Erythroblast (primary cell): ENCODE data around the gene CYP46A1.

ENCODE experiments used
- DNase-seq, 2 experiments: peaks; one replicate each; lab custom pipeline; 2025; lab: John Stamatoyannopoulos, UW
- GATA1 ChIP-seq: IDR thresholded peaks from 2 replicates; pipeline ENCODE4 v1.6.1; 2011; ENCODE audit warnings: low read depth, mild to moderate bottlenecking, control low read depth, low read length, moderate library complexity
- POLR2A ChIP-seq: IDR thresholded peaks from 2 replicates; pipeline ENCODE4 v1.6.1; 2011; ENCODE audit warnings: mild to moderate bottlenecking, low read length

Gene CYP46A1

GRCh38 chr14:99684410-99684934, 374 bp downstream of the CYP46A1 start:
- peak in 1 of 2 experiments; percentile 27 for DNase-seq
- no peak for TF ChIP-seq GATA1

GRCh38 chr14:99685151-99685591, 1.1 kb downstream of the CYP46A1 start:
- DNase-seq, result no peak
- no peak for TF ChIP-seq GATA1

- no peak for DNase-seq
- TF ChIP-seq POLR2A (no peak), GATA1 (no peak)
Observed at GRCh38 chr14:99685596-99685995, 1.5 kb downstream of the CYP46A1 start.

GRCh38 chr14:99686557-99687283, 2.6 kb downstream of the CYP46A1 start:
- no peak for DNase-seq

GRCh38 chr14:99687284-99688209, 3.4 kb downstream of the CYP46A1 start:
- DNase-seq, result peak in 1 of 2 experiments; percentile 43
- no peak for TF ChIP-seq POLR2A

More at GRCh38 chr14:99686557-99687283, 2.6 kb downstream of the CYP46A1 start:
- TF ChIP-seq GATA1 (no peak), POLR2A (no peak)

- TF ChIP-seq POLR2A (no peak), GATA1 (no peak)
- DNase-seq, result no peak
Observed at GRCh38 chr14:99688210-99688581, 4.1 kb downstream of the CYP46A1 start.

- no peak for DNase-seq
- TF ChIP-seq GATA1, result no peak
- TF ChIP-seq POLR2A, result no peak
Observed at GRCh38 chr14:99688629-99689028, 4.5 kb downstream of the CYP46A1 start.

- TF ChIP-seq GATA1 (no peak), POLR2A (no peak)
- no peak for DNase-seq
Observed at GRCh38 chr14:99689266-99690236, 5.5 kb downstream of the CYP46A1 start.

- TF ChIP-seq POLR2A (no peak), GATA1 (no peak)
- no peak for DNase-seq
Observed at GRCh38 chr14:99690636-99691035, 6.5 kb downstream of the CYP46A1 start.

GRCh38 chr14:99691111-99691885, 7.2 kb downstream of the CYP46A1 start:
- DNase-seq, result no peak
- TF ChIP-seq GATA1 (no peak), POLR2A (no peak)

GRCh38 chr14:99693918-99694317, 9.8 kb downstream of the CYP46A1 start:
- no peak for DNase-seq
- TF ChIP-seq POLR2A, result no peak
- no peak for TF ChIP-seq GATA1

GRCh38 chr14:99696929-99697328, 12.8 kb downstream of the CYP46A1 start:
- TF ChIP-seq POLR2A (no peak), GATA1 (no peak)

More at GRCh38 chr14:99696929-99697328, 12.8 kb downstream of the CYP46A1 start:
- no peak for DNase-seq
